Hypothalamus (tissue), 51 donors: ENCODE data around the gene EXOC6.

ENCODE experiments used
- DNase-seq, 51 donors: peaks; one replicate each; lab custom pipeline; 2025; lab: John Stamatoyannopoulos, UW

The EXOC6 gene

GRCh38 chr10:92876509-92877036 is 28.3 kb downstream of the EXOC6 start:
- no peak for DNase-seq

GRCh38 chr10:92880233-92880861 is 32.0 kb downstream of the EXOC6 start:
- peak in 5 of 51 donors; percentile 1 to 55 (median 2) for DNase-seq

GRCh38 chr10:92880917-92881316 is 32.6 kb downstream of the EXOC6 start:
- DNase-seq, result no peak

- DNase-seq, result no peak
Observed at GRCh38 chr10:92886334-92886961, 38.1 kb downstream of the EXOC6 start.

- DNase-seq, result no peak
Observed at GRCh38 chr10:92890471-92890870, 42.2 kb downstream of the EXOC6 start.

- DNase-seq, result no peak
Observed at GRCh38 chr10:92891885-92892690, 43.8 kb downstream of the EXOC6 start.

GRCh38 chr10:92892691-92893054 is 44.4 kb downstream of the EXOC6 start:
- DNase-seq, result no peak

GRCh38 chr10:92894081-92894655 is 45.8 kb downstream of the EXOC6 start:
- no peak for DNase-seq

GRCh38 chr10:92897916-92898315 is 49.6 kb downstream of the EXOC6 start:
- DNase-seq, result no peak

GRCh38 chr10:92901819-92902251 is 53.5 kb downstream of the EXOC6 start:
- DNase-seq, result no peak

- no peak for DNase-seq
Observed at GRCh38 chr10:92903633-92904032, 55.3 kb downstream of the EXOC6 start.

- DNase-seq, result no peak
Observed at GRCh38 chr10:92907280-92907679, 59.0 kb downstream of the EXOC6 start.

GRCh38 chr10:92912631-92913030 is 64.3 kb downstream of the EXOC6 start:
- DNase-seq, result peak in 1 of 51 donors; percentile 6

- no peak for DNase-seq
Observed at GRCh38 chr10:92913973-92914372, 65.7 kb downstream of the EXOC6 start.

GRCh38 chr10:92914478-92915325 is 66.4 kb downstream of the EXOC6 start:
- DNase-seq, result peak in 10 of 51 donors; percentile 1 to 39 (median 10)

- no peak for DNase-seq
Observed at GRCh38 chr10:92915892-92916291, 67.6 kb downstream of the EXOC6 start.

GRCh38 chr10:92916433-92916832 is 68.1 kb downstream of the EXOC6 start:
- no peak for DNase-seq

GRCh38 chr10:92918603-92919002 is 70.3 kb downstream of the EXOC6 start:
- DNase-seq, result no peak

- DNase-seq, result no peak
Observed at GRCh38 chr10:92920866-92921265, 72.5 kb downstream of the EXOC6 start.

GRCh38 chr10:92923416-92923815 is 75.1 kb downstream of the EXOC6 start:
- no peak for DNase-seq
